ENCODE results near the gene VSX1. TPM values are rescaled to one million over a fixed set of nuclear protein-coding genes. Genes with fewer than 3 reads are reported as not detected.
A peak's percentile ranks its signal among the peaks of the same experiment; 100 is the strongest.

The VSX1 gene
- total and polyA plus RNA-seq, 2 of the 4 experiments (the other 2 are of a cell fraction) = not detected

- Histone ChIP-seq H3K4ac (ENCODE audit: low read depth, low read length) (no peak overlapping the region), H3K4me2 (ENCODE audit: low read depth, low read length) (no peak overlapping the region), H2AFZ (replicated peaks; ENCODE audit: low read length, poor library complexity) (no peak overlapping the region), H3K36me3 (ENCODE audit: control insufficient read depth, insufficient read depth, low read length) (no peaks in the 10 kb centered on the region), H3K79me1 (ENCODE audit: low read depth in 1 of 2, low read length in 2 of 2) (no peaks in the 10 kb centered on the region), H3K23ac (ENCODE audit: low read depth, low read length) (no peak overlapping the region), H3K27me3 (ENCODE audit: control insufficient read depth, insufficient read depth, low read length) (peaks cover 14% of the 10 kb centered on the region), H3K4me1 (ENCODE audit: control insufficient read depth, insufficient read depth, low read length) (peaks cover 7% of the 10 kb centered on the region; the same call in 1 of the 2 replicates), H2BK5ac (ENCODE audit: low read depth, low read length, poor library complexity, severe bottlenecking) (no peak overlapping the region), H2AK5ac (ENCODE audit: low read depth, low read length) (no peak overlapping the region), H2AK9ac (replicated peaks; ENCODE audit: low read depth, low read length, poor library complexity) (peak overlapping the region; percentile 20), H4K5ac (ENCODE audit: low read depth, low read length) (no peak overlapping the region), H4K20me1 (ENCODE audit: insufficient read depth, low read length) (no peaks in the 10 kb centered on the region; the same call in 1 of the 2 replicates), H3K27ac (ENCODE audit: insufficient read depth, low read length) (no peak overlapping the region), H2BK20ac (ENCODE audit: low read depth, low read length) (no peak overlapping the region), H3K9me1 (ENCODE audit: insufficient read depth, low read length) (peaks cover 3% of the 10 kb centered on the region; the same call in 1 of the 2 replicates), H2BK120ac (ENCODE audit: low read depth, low read length) (no peak overlapping the region), H2BK15ac (ENCODE audit: low read depth, low read length) (no peak overlapping the region), H4K8ac (ENCODE audit: low read depth in 2 of 2, low read length in 2 of 2) (no peak overlapping the region), H3K9me3 (ENCODE audit: control insufficient read depth, insufficient read depth, low read length) (no peaks in the 10 kb centered on the region), H3K56ac (ENCODE audit: extremely low read depth, insufficient read depth, low read length) (no peak overlapping the region), H3K18ac (ENCODE audit: low read depth, low read length) (no peak overlapping the region), H3K14ac (replicated peaks; ENCODE audit: low read depth, low read length) (no peak overlapping the region), H3K9ac (ENCODE audit: low read depth, low read length) (no peak overlapping the region), H3K4me3 (ENCODE audit: insufficient read depth, low read depth, low read length) (no peak overlapping the region), H4K91ac (ENCODE audit: insufficient read depth, low read depth, low read length) (no peak overlapping the region)
- dilution Hi-C loops (cut with HindIII; ENCODE audit: low sequenced_read_pairs, unreplicated experiment) = no loop called here
- in situ Hi-C loops (cut with MboI; ENCODE audit: low sequenced_read_pairs) = no loop called here
- no TSS peak for BruUV-seq (replicated peaks)
- TF ChIP-seq USF2 (IDR thresholded peaks at IDR 0.05; ENCODE audit: low read depth, low read length) (no peak), NFE2L2 (IDR thresholded peaks at IDR 0.05; ENCODE audit: low read depth, low read length) (no peak), MXI1 (IDR thresholded peaks at IDR 0.05; ENCODE audit: borderline replicate concordance, low read depth, low read length) (no peak), CHD1 (IDR thresholded peaks at IDR 0.05; ENCODE audit: low read depth, low read length) (no peak)
- TF ChIP-seq, protein P1, sequence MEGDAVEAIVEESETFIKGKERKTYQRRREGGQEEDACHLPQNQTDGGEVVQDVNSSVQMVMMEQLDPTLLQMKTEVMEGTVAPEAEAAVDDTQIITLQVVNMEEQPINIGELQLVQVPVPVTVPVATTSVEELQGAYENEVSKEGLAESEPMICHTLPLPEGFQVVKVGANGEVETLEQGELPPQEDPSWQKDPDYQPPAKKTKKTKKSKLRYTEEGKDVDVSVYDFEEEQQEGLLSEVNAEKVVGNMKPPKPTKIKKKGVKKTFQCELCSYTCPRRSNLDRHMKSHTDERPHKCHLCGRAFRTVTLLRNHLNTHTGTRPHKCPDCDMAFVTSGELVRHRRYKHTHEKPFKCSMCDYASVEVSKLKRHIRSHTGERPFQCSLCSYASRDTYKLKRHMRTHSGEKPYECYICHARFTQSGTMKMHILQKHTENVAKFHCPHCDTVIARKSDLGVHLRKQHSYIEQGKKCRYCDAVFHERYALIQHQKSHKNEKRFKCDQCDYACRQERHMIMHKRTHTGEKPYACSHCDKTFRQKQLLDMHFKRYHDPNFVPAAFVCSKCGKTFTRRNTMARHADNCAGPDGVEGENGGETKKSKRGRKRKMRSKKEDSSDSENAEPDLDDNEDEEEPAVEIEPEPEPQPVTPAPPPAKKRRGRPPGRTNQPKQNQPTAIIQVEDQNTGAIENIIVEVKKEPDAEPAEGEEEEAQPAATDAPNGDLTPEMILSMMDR (conservative IDR thresholded peaks at IDR 0.05; ENCODE audit: low read depth, low read length) = no peak
- intact Hi-C loops (cut with micrococcal nuclease) = loop anchor here (2.0 kb wide), 1 partner anchor 41 kb away; no protein-coding TSS in a partner anchor
- ATAC-seq (ENCODE audit: low read depth) (no peak), DNase-seq (no peak)
- 91% methylated on average over 8 of the region's 21 CpGs; no CpG with 5 or more reads in 1 of the 2 experiments for WGBS, 2 experiments (ENCODE audit: extremely low coverage in 2 of 2, insufficient read length in 1 of 2)
- CTCF ChIA-PET = no interaction called here
- POLR2A ChIA-PET (ENCODE audit: unreplicated experiment) = no interaction called here
These were observed 40.0 kb downstream of the VSX1 start for GRCh38 chr20:25041813-25042530.

Data from IMR-90 (cell line).